B cell (primary cell): ENCODE measurements around the gene SLC4A5. TPM values are rescaled to one million over a fixed set of nuclear protein-coding genes. Genes with fewer than 3 reads are reported as not detected.

Source experiments
- ATAC-seq: fragments of 200-7000 bp; cut with Tn5 transposase; one replicate; pipeline ENCODE4 v1.10.0; 2021; ENCODE audit warnings: low read depth, mild to moderate bottlenecking, moderate number of reproducible peaks, moderate library complexity
- CTCF ChIA-PET: fragments of 350-600 bp; sonication (Branson Sonifier 250); formaldehyde crosslinking; loops from one replicate; lab custom pipeline; 2021; ENCODE audit warnings: antibody characterized with exemption, inconsistent platforms; lab: Charles Lee
- POLR2A ChIA-PET: fragments of 350-600 bp; sonication (Branson Sonifier 250); formaldehyde crosslinking; loops from one replicate; lab custom pipeline; 2021; ENCODE audit warnings: antibody characterized with exemption; lab: Charles Lee
- DNase-seq: peaks from one replicate; pipeline ENCODE4 v3.0.0; 2013
- H2AFZ ChIP-seq: 2 replicates; pipeline ENCODE4 v1.6.1; 2012; ENCODE audit warnings: mild to moderate bottlenecking, low read depth, low read length; ENCODE audit not compliant: insufficient read depth, poor library complexity, severe bottlenecking
- H3K27ac ChIP-seq, 2 donors: 1 replicate in 1 of 2; 2 replicates in 1 of 2; pipeline ENCODE4 v1.5.1; 2012 to 2013; ENCODE audit warnings: low read length in 2 of 2, mild to moderate bottlenecking in 2 of 2, moderate library complexity in 1 of 2
- H3K27me3 ChIP-seq, 4 experiments: fragments of 200-600 bp in 1 of 4; sonication (generic) in 1 of 4; replicated peaks in 1 of 4; 1 replicate in 2 of 4; 2 replicates in 2 of 4; pipeline versions ENCODE4 v1.6.1 to v1.7.0; 2013 to 2016; ENCODE audit warnings: low read length in 3 of 4, mild to moderate bottlenecking in 2 of 4, mixed read lengths in 1 of 4, moderate library complexity in 1 of 4; ENCODE audit not compliant: insufficient read depth in 4 of 4, control insufficient read depth in 3 of 4; ENCODE audit errors: control extremely low read depth in 1 of 4
- H3K36me3 ChIP-seq, 2 experiments: replicated peaks in 1 of 2; 1 replicate in 1 of 2; 2 replicates in 1 of 2; pipeline versions ENCODE4 v1.6.1 to v1.7.1; 2013; ENCODE audit warnings: low read length in 1 of 2; ENCODE audit not compliant: insufficient read depth in 2 of 2, control insufficient read depth in 1 of 2; ENCODE audit errors: control extremely low read depth in 1 of 2, extremely low read depth in 1 of 2
- H3K4me1 ChIP-seq, 2 donors: fragments of 200-600 bp in 1 of 2; sonication (generic) in 1 of 2; 1 replicate in 1 of 2; 2 replicates in 1 of 2; pipeline versions ENCODE4 v1.5.1 to v1.6.1; 2013 to 2017; ENCODE audit warnings: low read length in 2 of 2; ENCODE audit not compliant: control insufficient read depth in 2 of 2, insufficient read depth in 2 of 2
- H3K4me2 ChIP-seq: replicated peaks from 2 replicates; pipeline ENCODE3; 2012; ENCODE audit warnings: mild to moderate bottlenecking, low read depth, low read length; ENCODE audit not compliant: poor library complexity, severe bottlenecking
- H3K4me3 ChIP-seq, 5 experiments: fragments of 200-600 bp in 1 of 5; sonication (generic) in 1 of 5; 1 replicate in 3 of 5; 2 replicates in 2 of 5; pipeline versions ENCODE4 v1.5.1 to v1.7.0; 2011 to 2016; ENCODE audit warnings: low read length in 4 of 5, mild to moderate bottlenecking in 4 of 5, low read depth in 2 of 5, control low read depth in 1 of 5, moderate library complexity in 1 of 5; ENCODE audit not compliant: insufficient read depth in 1 of 5; ENCODE audit errors: control extremely low read depth in 1 of 5, extremely low read depth in 1 of 5
- H3K79me2 ChIP-seq: fragments of 200-600 bp; sonication (generic); one replicate; pipeline ENCODE4 v1.6.0; 2016; ENCODE audit warnings: low read length; ENCODE audit not compliant: control insufficient read depth, insufficient read depth
- H3K9ac ChIP-seq: fragments of 200-600 bp; sonication (generic); 2 replicates; pipeline ENCODE4 v1.6.1; 2017; ENCODE audit warnings: mild to moderate bottlenecking, low read length, moderate library complexity
- H3K9me3 ChIP-seq, 3 donors: one replicate each; pipeline versions ENCODE4 v1.6.1 to v1.7.1; 2013; ENCODE audit warnings: low read length in 2 of 3; ENCODE audit not compliant: control insufficient read depth in 2 of 3, insufficient read depth in 1 of 3; ENCODE audit errors: control extremely low read depth in 1 of 3
- H4K20me1 ChIP-seq: 2 replicates; pipeline ENCODE4 v1.6.0; 2012; ENCODE audit warnings: mild to moderate bottlenecking, low read length; ENCODE audit not compliant: insufficient read depth, control insufficient read depth, poor library complexity, severe bottlenecking
- H3K27ac Mint-ChIP-seq: one replicate; pipeline ENCODE4 v1.8.0; 2021; ENCODE audit warnings: mixed read lengths
- H3K27me3 Mint-ChIP-seq: one replicate; pipeline ENCODE4 v1.8.0; 2021; ENCODE audit warnings: mixed read lengths
- H3K4me1 Mint-ChIP-seq: one replicate; pipeline ENCODE4 v1.8.0; 2021; ENCODE audit warnings: mixed read lengths
- H3K4me3 Mint-ChIP-seq: one replicate; pipeline ENCODE4 v1.8.0; 2021; ENCODE audit warnings: mixed read lengths
- H3K9me3 Mint-ChIP-seq: one replicate; pipeline ENCODE4 v1.8.0; 2022; ENCODE audit warnings: mixed read lengths; ENCODE audit not compliant: insufficient read depth
- CTCF ChIP-seq: fragments of 200-600 bp; IDR thresholded peaks from one replicate; pipeline ENCODE4 v1.8.0; 2022; ENCODE audit warnings: antibody characterized with exemption, mild to moderate bottlenecking
- EZH2 ChIP-seq: IDR thresholded peaks from 2 replicates; pipeline ENCODE4 v1.6.1; 2012; ENCODE audit warnings: borderline replicate concordance, low read depth, mild to moderate bottlenecking, moderate library complexity, low read length; ENCODE audit not compliant: insufficient read depth, poor library complexity, severe bottlenecking
- WGBS: methylation state at CpG from one replicate; pipeline ENCODE4 v1.1.5; 2013; ENCODE audit warnings: missing lambda C conversion rate; ENCODE audit not compliant: insufficient coverage; 5-methylcytosine and 5-hydroxymethylcytosine counted together
- intact Hi-C: fragments of 100-400 bp; cut with micrococcal nuclease; formaldehyde crosslinking; loops from one replicate; pipeline ENCODE4 v1.10.0; 2022
- polyA plus RNA-seq: library from polyadenylated mRNA; depleted of rRNA; stranded (reverse); fragments of >200 nt; gene quantifications from 2 replicates; pipeline ENCODE4 v1.2.3, GENCODE V29; 2012
- total RNA-seq, 2 donors: library from RNA; stranded (reverse); fragments of 120-200 nt in 1 of 2; gene quantifications; 1 replicate in 1 of 2; 2 replicates in 1 of 2; pipeline versions ENCODE4 v1.2.3 to v1.2.4, GENCODE V29; 2013 to 2022

The SLC4A5 gene
- total and polyA plus RNA-seq, 2 donors (not counting 1 experiment from before 2014, with no cell fraction given) = 3.3 to 9.7 TPM

GRCh38 chr2:74378007-74378406 is 34.8 kb upstream of the SLC4A5 start:
- intact Hi-C loops = no loop called here
- H3K4me1 Mint-ChIP-seq = peaks cover 19% of the 10 kb centered on the region
- no peak for TF ChIP-seq CTCF
- no peak overlapping the region for H3K27ac ChIP-seq
- ChIA-PET CTCF (no interaction called here), POLR2A (no interaction called here)
- H3K27ac Mint-ChIP-seq = no peak overlapping the region
- H3K36me3 ChIP-seq = peaks cover 3 to 29% of the 10 kb centered on the region in 2 experiments
- H3K27me3 ChIP-seq = no peaks in the 10 kb centered on the region
- no peak overlapping the region for H3K9ac ChIP-seq
- WGBS = 98% methylated on average over 10 of the region's 10 CpGs
- ATAC-seq (no peak), DNase-seq (no peak)
- H3K4me3 ChIP-seq = no peak overlapping the region
- peaks cover 38% of the 10 kb centered on the region for H3K79me2 ChIP-seq
- no peaks in the 10 kb centered on the region for H3K9me3 ChIP-seq
- no peak overlapping the region for H3K4me3 Mint-ChIP-seq
- no peaks in the 10 kb centered on the region for H3K27me3 Mint-ChIP-seq
- H2AFZ ChIP-seq = no peak overlapping the region
- no peaks in the 10 kb centered on the region for H3K9me3 Mint-ChIP-seq
- H3K4me1 ChIP-seq = peaks cover 10 to 13% of the 10 kb centered on the region in 2 donors
- H3K4me2 ChIP-seq = no peak overlapping the region
- peaks cover 71% of the 10 kb centered on the region for H4K20me1 ChIP-seq

GRCh38 chr2:74375838-74376237 is 32.6 kb upstream of the SLC4A5 start:
- CTCF ChIA-PET = interaction anchor here (3.4 kb wide), 1 partner anchor 41 kb away, joined by 10 read pairs; no protein-coding TSS in a partner anchor
- H4K20me1 ChIP-seq = peaks cover 53% of the 10 kb centered on the region
- POLR2A ChIA-PET = no interaction called here
- peaks cover 3 to 47% of the 10 kb centered on the region in 2 experiments for H3K36me3 ChIP-seq
- no peak overlapping the region for H3K9ac ChIP-seq
- DNase-seq = no peak
- H3K27me3 Mint-ChIP-seq = no peaks in the 10 kb centered on the region
- no peak for ATAC-seq
- WGBS = 69% methylated on average over 1 of the region's 2 CpGs
- intact Hi-C loops = no loop called here
- no peak overlapping the region for H3K4me2 ChIP-seq
- peaks cover 10 to 13% of the 10 kb centered on the region in 2 donors for H3K4me1 ChIP-seq
- no peak overlapping the region for H3K27ac Mint-ChIP-seq
- H3K4me3 ChIP-seq = no peak overlapping the region
- no peak overlapping the region for H2AFZ ChIP-seq
- TF ChIP-seq EZH2 (no peak), CTCF (no peak)
- H3K9me3 Mint-ChIP-seq = no peaks in the 10 kb centered on the region
- no peaks in the 10 kb centered on the region for H3K9me3 ChIP-seq
- H3K4me1 Mint-ChIP-seq = peaks cover 14% of the 10 kb centered on the region
- H3K79me2 ChIP-seq = peaks cover 19% of the 10 kb centered on the region
- H3K4me3 Mint-ChIP-seq = no peak overlapping the region
- no peaks in the 10 kb centered on the region for H3K27me3 ChIP-seq
- no peak overlapping the region for H3K27ac ChIP-seq
